GM23338 (cell line): ENCODE measurements around the gene C22orf23. TPM values are rescaled to one million over a fixed set of nuclear protein-coding genes. Genes with fewer than 3 reads are reported as not detected.

Experiments
- ATAC-seq: fragments of 200-7000 bp; cut with Tn5 transposase; 3 replicates; pipeline ENCODE4 v1.9.1; 2020
- DNase-seq: peaks from one replicate; pipeline ENCODE4 v3.0.0-alpha.2; 2015; ENCODE audit warnings: low spot score
- H2AFZ ChIP-seq: fragments of 200-600 bp; sonication (generic); 2 replicates; pipeline ENCODE4 v1.8.0; 2016; ENCODE audit warnings: antibody characterized with exemption, mild to moderate bottlenecking, moderate library complexity
- H3F3A ChIP-seq: fragments of 200-600 bp; sonication (generic); replicated peaks from 2 replicates; pipeline ENCODE4 v1.8.0; 2017; ENCODE audit warnings: antibody characterized with exemption, mixed run types, low read depth
- H3K27ac ChIP-seq: fragments of 200-600 bp; sonication (generic); 2 replicates; pipeline ENCODE4 v1.6.1; 2016; ENCODE audit warnings: low read depth
- H3K27me3 ChIP-seq: fragments of 200-600 bp; sonication (generic); 2 replicates; pipeline ENCODE4 v1.8.0; 2016; ENCODE audit warnings: mild to moderate bottlenecking, mixed run types, moderate library complexity; ENCODE audit not compliant: insufficient read depth
- H3K36me3 ChIP-seq: fragments of 200-600 bp; sonication (generic); 2 replicates; pipeline ENCODE4 v1.8.0; 2016; ENCODE audit warnings: mild to moderate bottlenecking; ENCODE audit not compliant: insufficient read depth
- H3K4me1 ChIP-seq: fragments of 200-600 bp; sonication (generic); 2 replicates; pipeline ENCODE4 v1.8.0; 2016; ENCODE audit warnings: mild to moderate bottlenecking, moderate library complexity; ENCODE audit not compliant: insufficient read depth
- H3K4me2 ChIP-seq: fragments of 200-600 bp; sonication (generic); 2 replicates; pipeline ENCODE4 v1.7.1; 2017; ENCODE audit warnings: mixed run types
- H3K4me3 ChIP-seq: fragments of 200-600 bp; sonication (generic); 2 replicates; pipeline ENCODE4 v1.6.1; 2016; ENCODE audit warnings: mixed run types
- H3K79me2 ChIP-seq: fragments of 200-600 bp; sonication (generic); replicated peaks from 2 replicates; pipeline ENCODE4 v1.8.0; 2017; ENCODE audit warnings: mild to moderate bottlenecking; ENCODE audit not compliant: insufficient read depth
- H3K9me2 ChIP-seq: fragments of 200-600 bp; sonication (generic); 2 replicates; pipeline ENCODE4 v1.8.0; 2017; ENCODE audit not compliant: insufficient read depth
- H4K20me1 ChIP-seq: fragments of 200-600 bp; sonication (generic); replicated peaks from 2 replicates; pipeline ENCODE4 v1.8.0; 2017; ENCODE audit warnings: mild to moderate bottlenecking; ENCODE audit not compliant: insufficient read depth
- H3K27ac Mint-ChIP-seq: 2 replicates; pipeline ENCODE4 v1.8.0; 2020; ENCODE audit warnings: inconsistent platforms, mild to moderate bottlenecking, moderate library complexity, mixed read lengths
- H3K27me3 Mint-ChIP-seq: 3 replicates; pipeline ENCODE4 v1.8.0; 2022; ENCODE audit warnings: low read depth, mild to moderate bottlenecking, moderate library complexity, mixed read lengths, inconsistent platforms; ENCODE audit not compliant: insufficient read depth, poor library complexity
- H3K36me3 Mint-ChIP-seq: 3 replicates; pipeline ENCODE4 v1.8.0; 2021; ENCODE audit warnings: low read depth, mild to moderate bottlenecking, inconsistent platforms, moderate library complexity, mixed read lengths
- H3K4me1 Mint-ChIP-seq: 3 replicates; pipeline ENCODE4 v1.8.0; 2020; ENCODE audit warnings: mild to moderate bottlenecking, inconsistent platforms, mixed read lengths
- H3K4me3 Mint-ChIP-seq: 3 replicates; pipeline ENCODE4 v1.8.0; 2021; ENCODE audit warnings: moderate library complexity, mild to moderate bottlenecking, inconsistent platforms, mixed read lengths
- H3K9me3 Mint-ChIP-seq: 3 replicates; pipeline ENCODE4 v1.8.0; 2020; ENCODE audit warnings: moderate library complexity, mild to moderate bottlenecking, inconsistent platforms, mixed read lengths
- EZH2 ChIP-seq: fragments of 200-600 bp; sonication (generic); IDR thresholded peaks from one replicate; pipeline ENCODE4 v1.8.0; 2017; ENCODE audit warnings: antibody characterized with exemption, mild to moderate bottlenecking, low read depth; ENCODE audit not compliant: unreplicated experiment
- JUNB ChIP-seq: IDR thresholded peaks from one replicate; pipeline ENCODE4 v1.6.1; 2016; ENCODE audit warnings: antibody characterized with exemption; ENCODE audit not compliant: unreplicated experiment
- POLR2AphosphoS5 ChIP-seq: IDR thresholded peaks from 2 replicates; pipeline ENCODE4 v1.6.1; 2016; ENCODE audit warnings: antibody characterized with exemption, low read depth
- STAT1 ChIP-seq: IDR thresholded peaks from one replicate; pipeline ENCODE4 v1.6.1; 2016; ENCODE audit warnings: antibody characterized with exemption; ENCODE audit not compliant: unreplicated experiment
- ZNF114 ChIP-seq: fragments of 250-450 bp; sonication (Bioruptor Pico); IDR thresholded peaks from 2 replicates; pipeline ENCODE4 v1.5.0; 2020; ENCODE audit warnings: mild to moderate bottlenecking, moderate library complexity
- ZNF331 ChIP-seq: fragments of 250-450 bp; sonication (Bioruptor Pico); IDR thresholded peaks from 2 replicates; pipeline ENCODE4 v1.5.0; 2020; ENCODE audit warnings: low read depth, mild to moderate bottlenecking, moderate library complexity
- ZNF462 ChIP-seq: fragments of 250-450 bp; sonication (Bioruptor Pico); IDR thresholded peaks from 2 replicates; pipeline ENCODE4 v1.5.0; 2020; ENCODE audit warnings: mild to moderate bottlenecking, moderate library complexity
- polyA plus RNA-seq: library from polyadenylated mRNA; unstranded; fragments of >200 nt; fragmentation: Nextera tagmentation; extraction: Ambion mirVana; gene quantifications from 2 replicates; pipeline ENCODE4 v1.2.1, GENCODE V29; 2016
- total RNA-seq: library from RNA; depleted of rRNA; stranded (reverse); fragments of >200 nt; shearing (Covaris generic); gene quantifications from 2 replicates; pipeline ENCODE4 v1.2.3, GENCODE V29; 2014
- TF ChIP-seq, protein P1 (sequence below): IDR thresholded peaks from one replicate; pipeline ENCODE4 v1.6.1; 2018; ENCODE audit warnings: antibody characterized with exemption; ENCODE audit not compliant: unreplicated experiment
- TF ChIP-seq, protein P2 (sequence below): IDR thresholded peaks from 2 replicates; pipeline ENCODE4 v1.6.1; 2016; ENCODE audit warnings: antibody characterized with exemption

C22orf23 gene
- total and polyA plus RNA-seq, 2 experiments from 2014 or later: 0.38 TPM; not detected in 1

DNA sequence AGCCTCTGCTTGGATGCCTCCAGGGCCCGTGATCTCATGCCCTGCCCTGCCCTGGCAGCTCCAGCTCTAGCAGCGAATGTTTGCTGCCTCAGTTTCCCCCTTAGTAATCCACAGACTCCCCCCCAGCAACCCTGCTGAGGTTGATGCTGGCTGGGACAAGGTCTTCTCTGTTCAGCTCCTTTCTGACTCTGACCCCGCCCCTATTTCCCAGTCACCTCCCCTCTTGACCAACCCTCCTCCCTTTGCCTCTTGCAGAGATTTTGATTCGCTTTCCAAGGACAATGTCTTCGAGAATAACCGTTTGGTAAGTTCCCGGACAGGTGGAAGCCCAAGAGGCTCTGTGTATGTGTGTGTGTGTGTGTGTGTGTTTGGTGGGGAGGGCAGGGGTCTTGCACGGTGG is 41.7 kb downstream of the C22orf23 start:
- H3K9me3 Mint-ChIP-seq: no peaks in the 10 kb centered on the region; the same call in 2 of the 3 replicates
- H3K4me1 Mint-ChIP-seq: peaks cover 35% of the 10 kb centered on the region
- Histone ChIP-seq H3K36me3 (no peaks in the 10 kb centered on the region), H3K4me3 (no peak overlapping the region), H2AFZ (no peak overlapping the region), H3K27me3 (no peaks in the 10 kb centered on the region), H3K4me2 (peak overlapping the region; percentile 62; the same call in 1 of the 2 replicates), H3K79me2 (no peaks in the 10 kb centered on the region; the same call in 1 of the 2 replicates), H3F3A (peaks cover 11% of the 10 kb centered on the region), H3K9me2 (no peaks in the 10 kb centered on the region), H4K20me1 (no peaks in the 10 kb centered on the region; the same call in 1 of the 2 replicates), H3K4me1 (peaks cover 16% of the 10 kb centered on the region), H3K27ac (peak overlapping the region; percentile 45; the same call in 1 of the 2 replicates)
- peaks cover 15% of the 10 kb centered on the region for H3K36me3 Mint-ChIP-seq
- DNase-seq: peak; percentile 46
- no peak for TF ChIP-seq ZNF114 (CRISPR knock-in tag)
- no peak for TF ChIP-seq JUNB
- TF ChIP-seq POLR2AphosphoS5: no peak
- TF ChIP-seq ZNF331 (CRISPR knock-in tag): no peak
- TF ChIP-seq EZH2: no peak
- TF ChIP-seq, protein P1, sequence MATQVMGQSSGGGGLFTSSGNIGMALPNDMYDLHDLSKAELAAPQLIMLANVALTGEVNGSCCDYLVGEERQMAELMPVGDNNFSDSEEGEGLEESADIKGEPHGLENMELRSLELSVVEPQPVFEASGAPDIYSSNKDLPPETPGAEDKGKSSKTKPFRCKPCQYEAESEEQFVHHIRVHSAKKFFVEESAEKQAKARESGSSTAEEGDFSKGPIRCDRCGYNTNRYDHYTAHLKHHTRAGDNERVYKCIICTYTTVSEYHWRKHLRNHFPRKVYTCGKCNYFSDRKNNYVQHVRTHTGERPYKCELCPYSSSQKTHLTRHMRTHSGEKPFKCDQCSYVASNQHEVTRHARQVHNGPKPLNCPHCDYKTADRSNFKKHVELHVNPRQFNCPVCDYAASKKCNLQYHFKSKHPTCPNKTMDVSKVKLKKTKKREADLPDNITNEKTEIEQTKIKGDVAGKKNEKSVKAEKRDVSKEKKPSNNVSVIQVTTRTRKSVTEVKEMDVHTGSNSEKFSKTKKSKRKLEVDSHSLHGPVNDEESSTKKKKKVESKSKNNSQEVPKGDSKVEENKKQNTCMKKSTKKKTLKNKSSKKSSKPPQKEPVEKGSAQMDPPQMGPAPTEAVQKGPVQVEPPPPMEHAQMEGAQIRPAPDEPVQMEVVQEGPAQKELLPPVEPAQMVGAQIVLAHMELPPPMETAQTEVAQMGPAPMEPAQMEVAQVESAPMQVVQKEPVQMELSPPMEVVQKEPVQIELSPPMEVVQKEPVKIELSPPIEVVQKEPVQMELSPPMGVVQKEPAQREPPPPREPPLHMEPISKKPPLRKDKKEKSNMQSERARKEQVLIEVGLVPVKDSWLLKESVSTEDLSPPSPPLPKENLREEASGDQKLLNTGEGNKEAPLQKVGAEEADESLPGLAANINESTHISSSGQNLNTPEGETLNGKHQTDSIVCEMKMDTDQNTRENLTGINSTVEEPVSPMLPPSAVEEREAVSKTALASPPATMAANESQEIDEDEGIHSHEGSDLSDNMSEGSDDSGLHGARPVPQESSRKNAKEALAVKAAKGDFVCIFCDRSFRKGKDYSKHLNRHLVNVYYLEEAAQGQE: no peak
- H3K27ac Mint-ChIP-seq: peak overlapping the region; percentile 82
- no peak overlapping the region for H3K4me3 Mint-ChIP-seq
- peak; percentile 41 for ATAC-seq
- peaks cover 8% of the 10 kb centered on the region for H3K27me3 Mint-ChIP-seq

- Histone ChIP-seq H3K9me2 (no peaks in the 10 kb centered on the region), H3K36me3 (no peaks in the 10 kb centered on the region), H3K4me2 (peak overlapping the region; percentile 62), H3K4me3 (no peak overlapping the region), H3K4me1 (peaks cover 16% of the 10 kb centered on the region), H3K27me3 (no peaks in the 10 kb centered on the region), H3K79me2 (no peaks in the 10 kb centered on the region; the same call in 1 of the 2 replicates), H3F3A (peaks cover 11% of the 10 kb centered on the region), H4K20me1 (no peaks in the 10 kb centered on the region; the same call in 1 of the 2 replicates), H3K27ac (peak overlapping the region; percentile 45; the same call in 1 of the 2 replicates), H2AFZ (no peak overlapping the region)
- no peak for DNase-seq
- H3K27me3 Mint-ChIP-seq: peaks cover 8% of the 10 kb centered on the region
- no peak overlapping the region for H3K4me3 Mint-ChIP-seq
- peak; percentile 16 for ATAC-seq
- H3K27ac Mint-ChIP-seq: peak overlapping the region; percentile 45; the same call in 1 of the 2 replicates
- H3K9me3 Mint-ChIP-seq: no peaks in the 10 kb centered on the region; the same call in 2 of the 3 replicates
- H3K36me3 Mint-ChIP-seq: peaks cover 11% of the 10 kb centered on the region
- H3K4me1 Mint-ChIP-seq: peaks cover 35% of the 10 kb centered on the region
- TF ChIP-seq ZNF331 (CRISPR knock-in tag) (no peak), STAT1 (no peak), JUNB (no peak), POLR2AphosphoS5 (no peak), ZNF462 (no peak)
- TF ChIP-seq, protein P2, sequence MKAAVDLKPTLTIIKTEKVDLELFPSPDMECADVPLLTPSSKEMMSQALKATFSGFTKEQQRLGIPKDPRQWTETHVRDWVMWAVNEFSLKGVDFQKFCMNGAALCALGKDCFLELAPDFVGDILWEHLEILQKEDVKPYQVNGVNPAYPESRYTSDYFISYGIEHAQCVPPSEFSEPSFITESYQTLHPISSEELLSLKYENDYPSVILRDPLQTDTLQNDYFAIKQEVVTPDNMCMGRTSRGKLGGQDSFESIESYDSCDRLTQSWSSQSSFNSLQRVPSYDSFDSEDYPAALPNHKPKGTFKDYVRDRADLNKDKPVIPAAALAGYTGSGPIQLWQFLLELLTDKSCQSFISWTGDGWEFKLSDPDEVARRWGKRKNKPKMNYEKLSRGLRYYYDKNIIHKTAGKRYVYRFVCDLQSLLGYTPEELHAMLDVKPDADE: no peak
Observed at GRCh38 chr22:37910890-37911672, 42.3 kb downstream of the C22orf23 start.
